Measurements from ENCODE around the gene ELAVL1.
A peak's percentile ranks its signal among the peaks of the same experiment; 100 is the strongest.
"Not testable (repeated sequence)": the region's sequence is repeated elsewhere in the genome, so short reads cannot be mapped to it uniquely, and the experiment has no call there.

The ELAVL1 gene

GRCh38 chr19:7932930-7933300, 72.5 kb downstream of the ELAVL1 start:
- no peak for DNase-seq

- no peak for DNase-seq
Observed at GRCh38 chr19:7932276-7932929, 73.0 kb downstream of the ELAVL1 start.

- DNase-seq = no peak
Observed at GRCh38 chr19:7931221-7932061, 74.0 kb downstream of the ELAVL1 start.

GRCh38 chr19:7930765-7931164, 74.7 kb downstream of the ELAVL1 start:
- no peak for DNase-seq

- DNase-seq = not testable (repeated sequence)
Observed at GRCh38 chr19:7930030-7930429, 75.4 kb downstream of the ELAVL1 start.

GRCh38 chr19:7928741-7929701, 76.4 kb downstream of the ELAVL1 start:
- DNase-seq = peak; percentile 77 to 78

- DNase-seq = no peak
Observed at GRCh38 chr19:7928334-7928706, 77.1 kb downstream of the ELAVL1 start.

GRCh38 chr19:7927605-7928333, 77.7 kb downstream of the ELAVL1 start:
- DNase-seq = no peak

- DNase-seq = no peak
Observed at GRCh38 chr19:7926727-7927604, 78.5 kb downstream of the ELAVL1 start.

- peak; percentile 76 to 85 for DNase-seq
Observed at GRCh38 chr19:7926021-7926726, 79.3 kb downstream of the ELAVL1 start, which contains the start of gene CTXN1. TSS of gene CTXN1 (minus strand) at chr19:7926135. CDS start at chr19:7925538, 597 bp downstream.

- DNase-seq = peak; percentile 77 to 81
Observed at GRCh38 chr19:7925171-7925851, 80.1 kb downstream of the ELAVL1 start.

- no peak for DNase-seq
Observed at GRCh38 chr19:7924651-7925170, 80.7 kb downstream of the ELAVL1 start.

GRCh38 chr19:7924241-7924640, 81.2 kb downstream of the ELAVL1 start:
- no peak for DNase-seq

GRCh38 chr19:7923295-7924191, 81.9 kb downstream of the ELAVL1 start:
- no peak for DNase-seq

- DNase-seq = no peak
Observed at GRCh38 chr19:7922836-7923195, 82.6 kb downstream of the ELAVL1 start.

GRCh38 chr19:7921967-7922835, 83.2 kb downstream of the ELAVL1 start:
- DNase-seq = no peak

- DNase-seq = no peak
Observed at GRCh38 chr19:7921302-7921966, 84.0 kb downstream of the ELAVL1 start.
